ENCODE measurements around the gene RPS15. TPM values are rescaled to one million over a fixed set of nuclear protein-coding genes. Genes with fewer than 3 reads are reported as not detected.
"Not testable (repeated sequence)": the region's sequence is repeated elsewhere in the genome, so short reads cannot be mapped to it uniquely, and the experiment has no call there.

RPS15 gene
- total RNA-seq, 1 donor from 2014 or later: 1,137 TPM

DNA sequence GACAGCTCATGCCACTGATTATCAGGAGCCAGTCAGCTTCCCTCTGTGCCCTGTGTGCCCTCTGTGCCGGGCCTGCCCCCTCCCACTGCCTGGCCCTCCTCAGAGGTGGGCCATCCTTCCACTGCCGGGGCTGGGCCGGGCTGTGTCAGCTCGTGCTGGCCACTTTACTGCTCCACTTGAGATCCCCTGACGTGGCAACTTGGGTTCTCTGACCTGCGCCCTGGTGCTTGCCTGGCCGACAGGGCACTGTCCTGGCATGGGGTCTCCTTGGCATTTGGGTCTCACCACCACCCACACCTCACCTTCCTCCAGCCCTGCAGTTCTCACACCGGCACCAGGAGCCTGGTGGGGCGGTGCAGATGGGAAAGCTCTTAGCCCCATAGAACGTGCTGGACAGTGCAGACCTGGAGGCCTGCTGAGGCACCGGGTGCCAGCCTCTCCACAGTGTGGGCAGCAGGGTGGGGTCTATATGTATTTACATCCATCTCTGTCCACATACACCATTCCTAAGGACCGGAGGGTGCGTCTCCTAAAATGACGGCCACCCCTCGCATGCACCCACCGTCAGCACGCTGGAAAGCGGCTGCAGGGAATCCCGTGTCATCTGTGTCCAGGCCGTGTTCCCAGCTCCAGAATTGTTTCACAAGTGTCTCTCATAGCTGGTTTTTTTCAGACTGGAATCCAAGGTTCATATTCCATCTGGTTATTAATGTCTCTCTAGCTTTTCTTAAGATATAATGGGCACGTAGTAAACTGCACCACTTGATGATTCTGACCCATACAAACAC, 19.1 kb upstream of the RPS15 start:
- intact Hi-C loops (cut with micrococcal nuclease): no loop called here

DNA sequence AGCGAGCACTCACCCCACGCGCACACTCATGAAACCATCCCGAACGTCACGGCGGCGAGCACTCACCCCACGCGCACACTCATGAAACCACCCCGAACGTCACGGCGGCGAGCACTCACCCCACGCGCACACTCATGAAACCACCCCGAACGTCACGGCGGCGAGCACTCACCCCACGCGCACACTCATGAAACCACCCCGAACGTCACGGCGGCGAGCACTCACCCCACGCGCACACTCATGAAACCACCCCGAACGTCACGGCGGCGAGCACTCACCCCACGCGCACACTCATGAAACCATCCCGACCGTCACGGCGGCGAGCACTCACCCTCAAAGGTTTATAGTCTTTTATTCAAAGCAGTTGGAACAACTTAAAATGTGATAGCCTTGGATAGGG, 18.1 kb upstream of the RPS15 start:
- intact Hi-C loops (cut with micrococcal nuclease): not testable (repeated sequence)

DNA sequence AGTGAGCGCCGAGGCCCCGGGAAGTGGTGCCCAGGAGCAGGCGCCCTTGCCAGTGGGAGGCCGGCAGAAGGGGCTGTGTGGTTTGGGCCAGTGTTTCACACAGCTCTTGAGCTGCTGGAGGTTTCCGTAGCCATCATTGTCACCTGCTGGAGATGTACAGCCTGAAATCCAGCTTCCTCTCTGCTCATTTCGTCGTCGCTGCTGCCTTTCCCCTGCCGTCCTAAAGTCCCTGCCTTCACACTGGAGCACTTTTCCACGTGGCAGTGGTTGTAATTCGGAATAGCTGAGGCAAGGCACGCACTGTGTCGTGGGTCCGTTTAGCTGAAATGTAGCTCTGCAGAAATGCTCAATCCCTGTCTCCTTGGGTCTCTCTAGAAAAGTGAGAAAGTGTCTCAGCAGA, 17.6 kb upstream of the RPS15 start:
- intact Hi-C loops (cut with micrococcal nuclease): no loop called here

DNA sequence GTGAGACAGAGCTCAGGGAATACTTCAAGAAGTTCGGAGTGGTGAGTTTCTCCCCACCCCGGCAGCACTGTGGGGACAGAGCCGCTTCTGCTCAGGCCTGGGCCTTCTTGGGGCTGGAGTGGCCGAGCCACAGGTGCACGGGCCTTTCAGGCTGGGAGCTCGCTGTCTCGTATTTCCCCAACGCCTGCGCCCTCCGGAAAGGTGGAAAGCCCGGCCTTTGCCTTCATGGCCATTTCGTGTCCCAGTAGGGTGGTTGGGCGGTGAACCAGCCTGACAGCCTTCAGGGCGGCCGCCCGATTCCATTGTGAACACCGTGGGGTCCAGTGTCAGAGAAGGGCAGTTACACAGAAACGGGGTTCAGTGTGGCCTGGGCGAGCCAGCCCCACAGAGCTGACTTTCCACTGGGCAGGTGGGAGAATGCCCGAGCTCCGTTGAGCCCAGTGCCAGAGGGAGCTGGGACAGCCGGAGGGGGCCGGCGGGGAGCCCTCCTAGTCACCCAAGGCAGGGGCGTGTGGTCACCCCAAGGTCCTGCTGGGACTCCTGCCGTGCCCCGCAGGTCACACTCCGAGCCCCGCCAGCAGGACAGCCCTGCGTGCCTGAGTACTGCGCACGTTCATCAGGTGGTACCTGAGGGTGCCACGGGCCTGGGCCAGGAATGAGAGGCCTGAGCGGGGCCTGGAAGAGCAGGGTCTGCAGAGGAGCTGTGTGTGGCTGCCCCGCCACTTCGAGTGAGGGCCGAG, 16.8 kb upstream of the RPS15 start:
- intact Hi-C loops (cut with micrococcal nuclease): no loop called here

DNA sequence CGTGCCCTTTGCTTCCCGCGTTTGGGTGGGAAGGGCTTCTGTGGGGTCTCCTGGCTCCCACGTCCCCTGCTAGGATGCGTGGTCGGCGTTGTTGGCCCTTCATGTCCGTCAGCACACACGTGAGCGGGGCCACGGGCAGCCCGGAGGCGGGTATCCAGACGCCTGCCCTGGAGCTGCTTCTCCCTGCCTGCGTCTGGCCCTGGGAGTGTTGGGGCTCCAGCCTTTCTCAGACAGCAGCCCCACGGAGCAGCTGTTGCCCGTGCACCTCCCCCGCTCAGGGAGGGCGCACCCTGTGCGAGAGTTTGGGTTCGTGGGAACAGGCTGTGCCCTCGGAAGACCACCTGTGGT, 16.3 kb upstream of the RPS15 start:
- intact Hi-C loops (cut with micrococcal nuclease): no loop called here

DNA sequence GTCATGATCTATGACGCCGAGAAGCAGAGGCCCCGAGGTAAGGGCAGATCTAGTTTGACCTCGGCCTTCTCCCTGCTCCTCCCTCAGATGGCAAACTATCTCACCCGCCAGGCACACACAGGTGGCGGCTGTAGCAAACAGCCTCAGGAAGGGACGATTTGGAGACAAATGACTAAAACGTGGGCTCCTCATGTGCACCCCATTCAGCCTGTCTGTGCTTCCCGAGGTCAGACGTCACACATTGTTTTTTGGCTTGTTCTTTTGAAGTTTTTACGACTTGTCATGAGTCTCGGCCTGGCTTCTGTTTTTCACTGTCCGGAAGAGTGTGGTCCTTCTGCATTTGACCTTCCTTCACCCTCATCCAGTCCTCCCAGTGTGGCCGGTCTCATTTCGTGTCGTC, 15.8 kb upstream of the RPS15 start:
- intact Hi-C loops (cut with micrococcal nuclease): no loop called here

DNA sequence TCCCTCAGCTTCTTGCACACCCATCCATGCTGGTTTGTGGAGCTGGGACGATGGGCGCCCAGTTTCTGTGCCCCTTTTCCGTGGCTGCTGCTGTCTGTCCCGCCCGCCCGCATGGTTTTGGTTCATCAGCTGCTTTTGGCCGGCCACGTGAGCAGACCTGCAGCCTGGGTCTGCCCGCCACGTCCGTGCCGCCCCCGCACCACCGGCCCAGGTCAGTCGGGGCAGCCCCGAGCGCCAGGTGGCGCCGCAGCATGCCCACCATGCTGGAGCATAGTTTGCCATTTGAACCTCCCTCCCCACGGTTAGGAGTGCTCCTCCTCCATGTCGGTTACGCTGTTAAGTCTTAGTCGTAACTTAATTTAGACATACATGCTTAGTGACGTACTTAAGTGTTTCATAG, 15.3 kb upstream of the RPS15 start:
- intact Hi-C loops (cut with micrococcal nuclease): no loop called here

DNA sequence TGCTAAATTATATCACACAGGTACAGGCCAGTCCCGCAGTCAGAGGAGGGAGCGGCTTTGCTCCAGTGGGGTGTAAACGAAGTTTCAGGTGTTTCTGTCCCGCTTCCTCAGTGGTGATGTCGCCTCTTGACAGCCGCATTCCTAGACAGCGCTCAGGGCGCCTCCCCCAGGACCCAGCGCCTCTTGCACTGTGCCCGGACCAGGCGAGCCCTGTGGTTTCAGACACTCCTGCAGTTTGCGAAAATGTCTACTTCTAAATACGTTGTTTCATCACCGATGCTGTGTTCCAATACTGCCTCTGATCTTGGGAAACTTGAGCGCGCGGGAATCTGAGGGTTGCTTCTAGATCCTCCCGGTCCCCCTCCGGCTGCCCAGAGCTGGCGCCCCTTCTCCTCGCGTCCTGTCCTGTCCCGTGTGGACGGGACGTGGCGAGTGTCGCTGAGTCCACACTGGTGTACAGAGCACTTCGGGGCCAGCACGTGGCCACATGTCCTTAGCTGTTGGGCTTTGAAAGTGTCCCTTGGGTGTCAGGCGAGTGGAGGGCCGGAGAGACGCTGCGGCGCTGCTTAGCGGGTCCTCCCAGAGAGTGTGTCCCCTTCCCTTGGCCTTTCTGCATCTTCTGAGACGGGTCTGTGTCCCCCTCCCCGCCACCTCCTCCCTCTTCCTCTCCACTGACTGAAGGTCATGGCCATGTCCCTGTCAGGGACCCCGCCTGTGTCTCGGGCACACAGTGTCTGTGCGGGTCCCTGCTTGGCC, 14.6 kb upstream of the RPS15 start:
- intact Hi-C loops (cut with micrococcal nuclease): no loop called here

DNA sequence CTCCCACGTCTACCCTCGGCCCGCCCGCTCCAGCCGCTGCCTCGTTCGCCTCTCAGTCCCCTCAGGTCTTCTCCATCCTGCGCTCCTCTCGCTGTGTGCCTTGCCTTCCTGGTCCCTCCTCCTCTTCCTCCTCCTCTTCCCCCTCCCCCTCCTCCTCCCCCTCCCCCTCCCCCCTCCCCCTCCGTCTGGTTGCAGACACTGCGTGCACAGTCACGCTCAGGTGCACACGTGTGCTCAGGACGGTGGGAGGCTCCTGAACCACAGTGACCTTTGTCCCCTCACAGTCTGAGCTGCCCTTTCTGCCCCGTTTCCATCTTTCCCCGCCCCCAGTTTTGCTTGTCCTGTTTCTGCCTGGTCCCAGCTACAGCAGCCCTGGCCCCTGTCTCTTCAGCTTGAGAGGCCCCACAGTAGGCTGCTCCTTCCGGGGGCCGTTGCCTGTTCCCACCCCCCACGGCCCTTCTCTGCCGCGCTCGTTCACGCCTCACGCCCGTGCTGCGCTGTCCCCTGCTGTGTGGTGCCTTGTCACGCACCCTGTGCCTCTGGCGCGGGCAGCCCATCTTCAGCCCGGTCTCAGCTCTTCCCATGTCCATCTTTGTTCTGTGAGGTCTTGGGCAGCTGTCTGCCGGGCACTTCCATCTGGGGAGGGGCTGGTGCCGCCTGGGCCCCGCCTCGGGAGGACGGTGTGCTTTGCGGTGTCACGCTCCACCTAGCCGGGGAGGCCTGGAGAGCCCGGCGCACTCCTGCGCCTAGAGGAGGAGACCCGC, 13.8 kb upstream of the RPS15 start:
- intact Hi-C loops (cut with micrococcal nuclease): no loop called here

DNA sequence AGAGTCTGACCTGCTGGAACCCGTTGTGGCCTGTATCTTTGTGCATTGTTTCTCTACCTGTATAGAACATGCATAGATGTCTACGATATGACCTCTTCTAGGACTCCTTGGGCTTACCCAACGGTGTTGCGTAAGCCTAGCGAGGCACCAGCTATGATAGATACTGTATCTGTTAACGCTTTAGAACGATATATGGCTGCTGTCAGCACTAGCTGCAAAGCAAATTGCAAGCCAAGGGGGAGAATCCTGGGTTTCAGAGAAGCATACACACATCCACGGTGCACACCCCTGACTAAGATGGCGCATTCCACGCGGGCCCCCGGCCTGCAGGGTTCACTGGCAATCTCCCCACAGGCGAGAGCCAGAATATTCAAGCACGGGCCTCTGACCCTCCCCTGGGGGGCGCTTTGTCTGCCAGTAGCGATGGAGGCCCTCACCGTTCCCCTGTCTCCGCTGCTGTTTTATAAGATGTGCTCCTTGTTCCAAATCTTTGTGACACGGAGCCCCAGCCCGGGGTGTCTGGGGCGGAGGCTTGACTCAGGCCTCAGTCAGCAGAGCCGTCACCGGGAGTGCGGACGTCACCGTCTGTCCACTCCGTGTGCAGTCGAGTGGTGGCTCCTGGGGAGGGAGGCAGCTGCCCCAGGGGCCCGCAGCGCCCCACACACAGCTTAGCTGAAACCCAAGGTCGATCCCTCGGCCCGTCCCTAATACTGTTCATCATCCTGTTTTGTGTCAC, 12.9 kb upstream of the RPS15 start:
- intact Hi-C loops (cut with micrococcal nuclease): no loop called here

DNA sequence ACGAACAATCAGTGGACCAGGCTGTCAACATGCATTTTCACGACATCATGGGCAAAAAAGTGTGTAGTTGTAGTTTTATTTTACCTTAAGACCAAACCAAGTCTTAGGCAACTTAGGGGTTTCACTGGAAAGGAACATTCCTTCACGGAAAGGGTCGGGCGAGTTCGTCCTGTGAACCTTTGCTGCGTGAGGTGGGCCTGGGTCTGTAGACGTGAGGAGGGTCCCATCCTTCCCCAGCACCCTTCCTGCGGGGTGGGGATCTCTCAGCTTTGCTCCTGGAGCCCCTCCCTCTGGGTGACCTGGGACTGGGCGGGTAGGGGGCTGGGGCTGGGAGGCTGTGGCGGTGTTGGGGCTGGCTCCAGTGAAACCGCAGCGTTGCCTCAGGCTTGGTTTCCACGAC, 12.3 kb upstream of the RPS15 start:
- intact Hi-C loops (cut with micrococcal nuclease): no loop called here

DNA sequence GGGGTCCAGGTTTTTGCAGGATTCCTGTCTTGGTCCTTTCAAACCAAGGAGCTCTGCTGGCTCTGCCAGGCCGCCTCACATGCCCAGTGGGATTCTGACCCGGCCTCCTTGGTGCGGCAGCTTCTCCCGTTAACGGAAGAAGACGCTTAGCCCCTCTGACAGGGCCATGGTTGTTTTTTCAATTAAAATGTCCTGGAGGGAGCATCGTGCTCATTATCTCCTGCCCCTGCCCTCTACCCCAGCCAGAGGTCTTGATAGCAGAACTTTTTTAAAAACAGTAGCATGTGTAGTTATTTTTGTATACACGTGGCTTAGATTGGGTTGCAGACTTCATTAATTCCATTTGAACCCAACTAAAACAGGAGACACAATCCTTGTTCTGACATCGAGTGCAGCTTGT, 11.5 kb upstream of the RPS15 start:
- intact Hi-C loops (cut with micrococcal nuclease): no loop called here

DNA sequence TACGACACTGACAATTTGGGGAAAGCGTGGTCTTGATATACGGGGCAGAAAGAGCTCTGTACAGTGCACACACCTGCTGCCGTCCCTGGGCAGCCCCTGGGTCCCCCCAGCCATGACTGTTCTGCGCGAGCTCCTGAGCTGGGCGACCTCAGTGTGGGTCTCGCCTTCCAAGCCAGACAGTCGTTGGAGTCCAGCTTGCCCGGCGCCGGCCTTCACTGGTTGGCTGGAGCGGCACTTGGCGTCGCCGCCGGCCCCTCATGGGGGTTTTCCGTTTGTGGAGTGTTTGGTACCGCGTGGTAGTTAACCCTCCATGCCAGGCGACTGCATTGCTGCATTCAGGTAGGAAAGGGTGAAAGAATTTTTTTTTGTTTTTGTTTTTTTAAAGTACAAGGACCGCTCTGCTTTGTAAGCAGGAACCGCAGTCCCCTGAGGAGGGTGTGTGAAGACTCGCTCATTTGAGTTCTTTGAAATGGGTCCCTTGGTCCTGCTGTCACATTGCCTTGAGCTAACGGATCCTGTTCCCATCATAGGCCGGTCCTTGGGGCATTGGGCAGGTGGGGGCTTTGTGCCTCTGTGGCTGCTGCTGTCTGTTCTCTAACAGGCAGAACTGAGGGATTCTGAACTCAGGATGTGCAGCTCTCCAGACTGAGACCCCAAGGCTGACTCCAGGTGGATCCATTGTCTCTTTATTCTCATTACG, 10.8 kb upstream of the RPS15 start:
- intact Hi-C loops (cut with micrococcal nuclease): no loop called here

DNA sequence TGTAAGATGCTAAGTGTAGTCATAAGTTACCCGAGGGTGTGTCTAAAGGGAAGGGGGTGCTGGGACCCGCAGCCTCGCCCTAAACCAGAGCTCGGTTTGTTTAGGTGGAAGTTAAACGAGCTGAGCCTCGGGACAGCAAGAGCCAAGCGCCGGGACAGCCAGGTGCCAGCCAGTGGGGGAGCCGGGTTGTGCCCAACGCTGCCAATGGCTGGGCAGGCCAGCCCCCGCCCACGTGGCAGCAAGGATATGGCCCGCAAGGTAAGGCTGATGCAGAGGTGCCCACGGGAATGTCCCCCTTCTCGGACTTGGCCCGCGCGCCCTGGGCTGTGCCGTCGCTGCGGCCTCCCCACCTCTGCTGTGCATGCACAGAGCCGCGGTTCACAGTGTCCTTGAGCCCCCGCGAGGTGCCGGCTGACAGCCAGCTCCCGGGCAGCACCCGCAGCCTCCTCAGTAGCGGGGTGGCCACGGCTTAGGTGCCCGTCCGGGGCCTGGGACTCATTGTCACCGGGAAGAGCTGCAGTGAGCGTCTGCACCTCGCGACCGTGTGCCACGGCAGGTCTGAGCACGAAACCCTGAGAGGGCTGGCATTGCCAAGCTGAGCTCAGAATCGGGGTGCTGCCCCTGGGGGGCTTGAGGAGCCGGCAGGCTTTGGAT, 9.3 kb upstream of the RPS15 start:
- intact Hi-C loops (cut with micrococcal nuclease): no loop called here

DNA sequence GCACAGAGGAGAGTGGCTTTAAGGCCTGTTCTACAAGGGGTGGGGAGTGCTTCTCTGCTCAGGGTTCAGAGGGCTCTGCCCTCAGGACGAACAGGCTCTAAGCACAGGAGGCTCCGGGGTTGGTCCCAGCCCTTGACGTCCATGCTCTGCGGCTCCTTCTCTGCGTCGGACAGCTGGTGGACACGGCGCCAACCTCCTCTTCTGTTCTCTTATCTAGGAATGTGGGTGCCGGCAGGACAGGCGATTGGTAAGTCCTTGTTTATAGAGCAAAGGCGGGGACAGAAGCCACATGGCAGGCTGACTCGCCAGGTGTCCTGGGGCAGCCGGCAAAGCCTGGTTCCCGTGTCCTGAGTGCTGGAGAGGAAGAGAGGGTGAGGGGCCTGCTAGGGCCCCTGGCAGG, 8.4 kb upstream of the RPS15 start:
- intact Hi-C loops (cut with micrococcal nuclease): no loop called here

DNA sequence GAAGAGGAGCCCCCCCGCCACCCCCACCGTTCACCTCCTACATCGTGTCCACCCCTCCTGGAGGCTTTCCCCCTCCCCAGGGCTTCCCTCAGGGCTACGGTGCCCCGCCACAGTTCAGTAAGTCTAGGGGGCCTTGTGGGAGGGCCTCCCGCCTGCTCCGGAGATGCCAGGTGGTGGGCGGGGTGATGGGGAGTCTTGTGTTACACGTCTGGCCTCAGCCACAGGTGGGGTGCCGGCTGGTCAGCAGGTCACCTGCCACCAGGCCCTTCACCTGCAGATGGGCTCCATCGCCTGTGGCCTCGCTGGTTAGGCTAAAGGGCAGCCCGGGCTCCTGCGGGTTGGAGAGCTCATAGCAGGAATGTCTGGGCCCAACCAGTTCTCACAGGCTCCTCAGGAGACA, 8.0 kb upstream of the RPS15 start:
- intact Hi-C loops (cut with micrococcal nuclease): no loop called here

DNA sequence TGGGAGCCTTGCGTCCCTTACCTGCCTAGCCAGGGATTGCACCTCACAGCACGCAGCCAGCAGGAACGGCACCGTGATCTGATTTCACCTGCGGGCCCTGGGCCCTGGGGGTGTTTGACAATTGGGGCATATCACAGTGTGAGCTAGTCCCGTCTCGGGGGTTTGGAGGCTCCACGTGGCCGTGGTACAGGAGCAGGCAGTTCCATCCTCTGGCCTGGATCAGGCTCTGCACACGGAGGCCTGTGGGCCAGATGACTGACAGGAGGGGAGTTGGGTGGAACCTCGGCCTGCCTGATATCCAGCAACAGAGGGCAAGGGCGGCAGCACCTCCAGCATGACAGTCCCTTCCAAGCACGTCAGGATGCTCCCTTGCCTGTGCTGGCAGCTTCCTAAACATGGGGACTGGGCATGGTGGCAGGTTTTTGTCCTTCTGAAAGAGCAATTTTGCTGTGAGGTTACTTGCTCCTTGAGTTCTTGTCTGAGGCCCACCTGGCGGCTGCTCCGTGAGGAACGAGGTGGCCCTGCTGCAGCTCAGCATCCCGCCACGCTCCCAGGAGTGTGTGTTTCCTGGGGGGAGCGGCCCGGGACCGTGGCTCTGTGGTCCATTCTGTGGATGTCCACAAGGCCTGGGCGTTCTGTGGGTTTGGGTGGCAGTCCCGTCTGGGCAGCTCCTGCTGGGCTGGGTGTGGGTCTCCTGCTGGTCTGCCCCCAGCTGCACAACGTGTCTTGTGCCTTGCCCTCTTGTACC, 6.3 kb upstream of the RPS15 start:
- intact Hi-C loops (cut with micrococcal nuclease): no loop called here

DNA sequence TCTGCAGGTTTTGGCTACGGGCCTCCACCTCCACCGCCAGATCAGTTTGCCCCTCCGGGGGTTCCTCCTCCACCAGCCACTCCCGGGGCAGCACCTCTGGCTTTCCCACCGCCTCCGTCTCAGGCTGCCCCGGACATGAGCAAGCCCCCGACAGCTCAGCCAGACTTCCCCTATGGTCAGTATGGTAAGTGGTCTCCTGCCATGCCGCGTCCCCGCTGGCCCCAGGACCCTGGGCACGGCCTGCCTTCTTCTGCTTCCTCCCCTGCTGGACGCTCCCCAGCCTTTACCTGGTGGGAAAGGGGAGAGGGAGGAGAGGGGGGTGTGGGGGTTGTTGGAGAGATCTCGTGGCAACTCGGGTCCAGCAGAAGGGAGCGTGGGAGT, 5.7 kb upstream of the RPS15 start:
- intact Hi-C loops (cut with micrococcal nuclease): no loop called here

Measured in T-helper 1 cell treated with Interleukin-12 subunit alpha and Interleukin-12 subunit beta and Interleukin-4 antibody, amounts not matched to agents 30 ng/mL and 1 ng/mL, for 36 hours (primary cell).